ENCODE data around the gene FAM3D. TPM values are rescaled to one million over a fixed set of nuclear protein-coding genes. Genes with fewer than 3 reads are reported as not detected.

FAM3D gene
- total RNA-seq, 1 experiment from 2014 or later = not detected

DNA sequence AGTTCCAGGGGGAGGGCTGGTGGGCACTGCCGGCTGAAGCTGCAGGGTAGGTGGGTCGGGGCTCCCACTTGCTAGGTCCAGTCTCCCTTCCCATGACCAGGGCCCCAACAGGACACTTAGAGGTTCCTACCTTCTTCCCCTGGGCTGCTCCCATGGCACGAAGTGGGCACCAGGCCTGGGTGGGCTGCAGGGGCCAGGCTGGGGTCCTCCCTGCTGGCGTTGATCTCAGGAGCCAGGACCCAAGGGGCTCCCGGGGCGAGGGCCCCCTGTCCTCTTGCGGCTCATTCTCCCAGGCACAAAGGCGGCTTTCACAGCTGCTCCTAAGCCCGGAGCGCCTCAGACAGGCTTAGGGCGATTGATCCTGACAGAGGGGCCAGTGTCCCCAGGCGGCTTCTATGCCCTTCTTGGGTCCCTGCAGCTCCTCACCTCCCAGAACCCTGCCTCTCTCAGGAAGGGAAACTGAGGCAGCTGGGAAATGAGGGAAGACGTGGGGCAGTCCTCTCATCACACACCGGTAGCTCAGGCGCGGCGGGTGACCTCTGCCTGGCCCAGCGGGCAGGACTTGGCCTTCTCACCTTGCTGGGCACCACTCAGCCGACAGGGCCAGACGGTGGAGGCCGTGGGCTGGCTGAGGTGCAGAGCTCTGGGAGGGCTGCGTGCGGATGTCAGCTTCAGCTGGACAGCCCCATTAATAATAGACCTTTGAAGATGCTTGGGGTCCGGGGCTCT, 39.6 kb downstream of the FAM3D start:
- no peak overlapping the region for H3K27ac ChIP-seq (ENCODE audit: low read depth, low read length, poor library complexity, severe bottlenecking)
- H3K9me3 ChIP-seq (ENCODE audit: low read depth, low read length, poor library complexity, severe bottlenecking) = no peaks in the 10 kb centered on the region
- no peak overlapping the region for H3K4me3 ChIP-seq (ENCODE audit: low read depth, low read length, poor library complexity, severe bottlenecking)
- H3K4me1 ChIP-seq (ENCODE audit: insufficient read depth, low read length, poor library complexity, severe bottlenecking) = peaks cover 16% of the 10 kb centered on the region
- no peaks in the 10 kb centered on the region for H3K36me3 ChIP-seq (ENCODE audit: insufficient read depth, low read length, poor library complexity, severe bottlenecking)
- TF ChIP-seq EZH2 (IDR thresholded peaks at IDR 0.05; ENCODE audit: borderline replicate concordance, low read depth, low read length, poor library complexity, severe bottlenecking) = no peak
- TF ChIP-seq, protein P1, sequence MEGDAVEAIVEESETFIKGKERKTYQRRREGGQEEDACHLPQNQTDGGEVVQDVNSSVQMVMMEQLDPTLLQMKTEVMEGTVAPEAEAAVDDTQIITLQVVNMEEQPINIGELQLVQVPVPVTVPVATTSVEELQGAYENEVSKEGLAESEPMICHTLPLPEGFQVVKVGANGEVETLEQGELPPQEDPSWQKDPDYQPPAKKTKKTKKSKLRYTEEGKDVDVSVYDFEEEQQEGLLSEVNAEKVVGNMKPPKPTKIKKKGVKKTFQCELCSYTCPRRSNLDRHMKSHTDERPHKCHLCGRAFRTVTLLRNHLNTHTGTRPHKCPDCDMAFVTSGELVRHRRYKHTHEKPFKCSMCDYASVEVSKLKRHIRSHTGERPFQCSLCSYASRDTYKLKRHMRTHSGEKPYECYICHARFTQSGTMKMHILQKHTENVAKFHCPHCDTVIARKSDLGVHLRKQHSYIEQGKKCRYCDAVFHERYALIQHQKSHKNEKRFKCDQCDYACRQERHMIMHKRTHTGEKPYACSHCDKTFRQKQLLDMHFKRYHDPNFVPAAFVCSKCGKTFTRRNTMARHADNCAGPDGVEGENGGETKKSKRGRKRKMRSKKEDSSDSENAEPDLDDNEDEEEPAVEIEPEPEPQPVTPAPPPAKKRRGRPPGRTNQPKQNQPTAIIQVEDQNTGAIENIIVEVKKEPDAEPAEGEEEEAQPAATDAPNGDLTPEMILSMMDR (conservative IDR thresholded peaks at IDR 0.05; ENCODE audit: low read depth, low read length) = no peak
- BruUV-seq (replicated peaks) = no TSS peak
- intact Hi-C loops (cut with micrococcal nuclease; ENCODE audit: unreplicated experiment) = no loop called here
- no peak for DNase-seq (ENCODE audit: low spot score)
- CTCF ChIA-PET = no interaction called here
- H3K27me3 ChIP-seq (replicated peaks; ENCODE audit: insufficient read depth, low read depth, low read length, poor library complexity) = no peaks in the 10 kb centered on the region
- POLR2A ChIA-PET (ENCODE audit: low non-redundant PET) = no interaction called here

DNA sequence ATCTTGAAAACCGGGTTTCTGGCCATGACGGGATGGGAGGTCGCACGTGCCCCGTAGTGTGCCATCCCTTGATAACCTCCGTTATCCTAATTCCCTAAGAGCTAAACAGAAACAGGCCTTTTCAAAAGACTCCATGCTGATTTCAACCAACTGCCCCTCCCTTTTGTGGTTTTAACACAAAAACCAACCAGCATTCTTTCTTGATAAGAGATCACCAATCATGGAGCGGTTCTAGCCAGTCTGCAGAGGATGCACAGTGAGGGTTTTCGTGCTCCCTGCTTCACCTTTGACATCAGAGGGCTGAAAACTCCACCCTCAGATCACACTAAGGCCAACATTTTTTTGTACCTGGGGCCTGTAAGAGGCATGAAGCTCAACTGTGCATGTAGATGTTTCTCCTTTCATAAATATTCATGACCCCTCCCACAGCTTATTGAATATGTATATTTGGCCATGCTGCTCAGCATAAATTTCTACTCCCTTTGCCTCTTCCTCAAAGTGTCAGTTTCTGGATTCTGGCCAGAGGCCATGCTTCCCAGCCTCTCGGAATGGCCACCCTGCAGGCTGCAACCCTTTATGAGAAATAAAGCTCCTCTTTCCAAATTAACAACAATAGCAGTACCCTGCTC, 41.3 kb downstream of the FAM3D start:
- H3K27ac ChIP-seq (ENCODE audit: low read depth, low read length, poor library complexity, severe bottlenecking) = no peak overlapping the region
- peaks cover 16% of the 10 kb centered on the region for H3K4me1 ChIP-seq (ENCODE audit: insufficient read depth, low read length, poor library complexity, severe bottlenecking)
- BruUV-seq (replicated peaks) = no TSS peak
- DNase-seq (ENCODE audit: low spot score) = no peak
- ChIA-PET CTCF (no interaction called here), POLR2A (ENCODE audit: low non-redundant PET) (no interaction called here)
- H3K9me3 ChIP-seq (ENCODE audit: low read depth, low read length, poor library complexity, severe bottlenecking) = no peaks in the 10 kb centered on the region
- H3K36me3 ChIP-seq (ENCODE audit: insufficient read depth, low read length, poor library complexity, severe bottlenecking) = no peaks in the 10 kb centered on the region
- no peak overlapping the region for H3K4me3 ChIP-seq (ENCODE audit: low read depth, low read length, poor library complexity, severe bottlenecking)
- intact Hi-C loops (cut with micrococcal nuclease; ENCODE audit: unreplicated experiment) = no loop called here
- no peak for TF ChIP-seq EZH2 (IDR thresholded peaks at IDR 0.05; ENCODE audit: borderline replicate concordance, low read depth, low read length, poor library complexity, severe bottlenecking)
- TF ChIP-seq, protein P1 (conservative IDR thresholded peaks at IDR 0.05; ENCODE audit: low read depth, low read length) = no peak
- H3K27me3 ChIP-seq (replicated peaks; ENCODE audit: insufficient read depth, low read depth, low read length, poor library complexity) = no peaks in the 10 kb centered on the region

DNA sequence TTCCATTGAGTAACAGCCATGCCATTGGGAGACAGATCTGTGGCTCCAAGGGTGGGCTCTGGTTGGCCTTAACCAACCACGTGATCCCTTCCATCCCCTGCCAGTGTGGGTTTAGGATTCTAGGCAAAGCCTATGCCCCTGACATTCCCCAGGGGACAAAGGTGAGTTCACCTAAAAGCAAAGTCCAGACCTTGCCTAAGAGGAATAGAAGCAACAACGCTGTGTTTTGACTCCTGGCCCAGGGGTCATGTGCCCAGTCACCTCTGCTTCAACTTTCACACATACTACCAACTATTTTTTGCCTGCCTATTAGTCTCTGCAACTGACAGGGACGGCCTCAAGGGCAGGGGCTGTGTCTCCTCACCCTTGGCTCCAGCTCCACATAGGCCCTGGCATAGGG, 42.0 kb downstream of the FAM3D start:
- ChIA-PET CTCF (no interaction called here), POLR2A (ENCODE audit: low non-redundant PET) (interaction anchor here (0.6 kb wide), 1 partner anchor 78 kb away, joined by 9 read pairs; no protein-coding TSS in a partner anchor)
- H3K9me3 ChIP-seq (ENCODE audit: low read depth, low read length, poor library complexity, severe bottlenecking) = no peaks in the 10 kb centered on the region
- H3K4me1 ChIP-seq (ENCODE audit: insufficient read depth, low read length, poor library complexity, severe bottlenecking) = peaks cover 11% of the 10 kb centered on the region
- H3K36me3 ChIP-seq (ENCODE audit: insufficient read depth, low read length, poor library complexity, severe bottlenecking) = no peaks in the 10 kb centered on the region
- no peaks in the 10 kb centered on the region for H3K27me3 ChIP-seq (replicated peaks; ENCODE audit: insufficient read depth, low read depth, low read length, poor library complexity)
- intact Hi-C loops (cut with micrococcal nuclease; ENCODE audit: unreplicated experiment) = no loop called here
- TF ChIP-seq, protein P1 (conservative IDR thresholded peaks at IDR 0.05; ENCODE audit: low read depth, low read length) = no peak
- no peak for TF ChIP-seq EZH2 (IDR thresholded peaks at IDR 0.05; ENCODE audit: borderline replicate concordance, low read depth, low read length, poor library complexity, severe bottlenecking)
- BruUV-seq (replicated peaks) = no TSS peak
- H3K27ac ChIP-seq (ENCODE audit: low read depth, low read length, poor library complexity, severe bottlenecking) = no peak overlapping the region
- no peak for DNase-seq (ENCODE audit: low spot score)
- no peak overlapping the region for H3K4me3 ChIP-seq (ENCODE audit: low read depth, low read length, poor library complexity, severe bottlenecking)
